Muscle of back (tissue), 11 donors: ENCODE measurements around the gene KRTAP10-7. TPM values are rescaled to one million over a fixed set of nuclear protein-coding genes. Genes with fewer than 3 reads are reported as not detected.
"Not testable (repeated sequence)": the region's sequence is repeated elsewhere in the genome, so short reads cannot be mapped to it uniquely, and the experiment has no call there.

Experiments
- DNase-seq, 3 donors: peaks; one replicate each; pipeline versions ENCODE4 v3.0.0 to v3.0.0-alpha.2; 2013
- polyA plus RNA-seq, 10 donors: library from polyadenylated mRNA; unstranded; fragments of 120-200 nt; gene quantifications; one replicate each; pipeline ENCODE4 v1.2.1, GENCODE V29; 2013; ENCODE audit not compliant: insufficient read length in 10 of 10

Gene KRTAP10-7
- polyA plus RNA-seq, 10 donors = not detected

- not testable (repeated sequence) for DNase-seq
Measured at GRCh38 chr21:44610157-44610843, 9.9 kb downstream of the KRTAP10-7 start.

DNA sequence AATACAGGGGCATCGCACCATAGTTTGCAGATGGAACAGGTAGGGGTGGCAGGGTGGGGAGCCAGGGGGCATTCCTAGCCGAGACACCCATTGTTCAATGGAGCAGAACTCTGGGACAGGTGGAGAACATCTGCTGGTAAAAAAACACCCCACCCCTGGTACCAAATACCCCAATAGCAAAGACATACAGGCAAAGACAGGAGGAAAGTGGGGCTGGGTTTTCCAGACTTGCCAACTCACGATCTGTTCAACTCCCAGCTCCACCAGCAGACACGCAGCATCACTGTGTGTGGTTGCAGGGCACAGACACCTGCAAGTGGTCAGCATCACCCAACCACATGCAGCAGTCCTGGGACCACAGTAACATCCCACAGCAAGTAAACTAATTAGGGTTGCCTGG is 11.2 kb downstream of the KRTAP10-7 start:
- DNase-seq = no peak

- no peak for DNase-seq
Measured at GRCh38 chr21:44612029-44612486, 11.7 kb downstream of the KRTAP10-7 start, which contains the start of gene KRTAP10-8. KRTAP10-8 (plus strand) TSS chr21:44612079; CDS start chr21:44612101, 22 bp downstream.

DNA sequence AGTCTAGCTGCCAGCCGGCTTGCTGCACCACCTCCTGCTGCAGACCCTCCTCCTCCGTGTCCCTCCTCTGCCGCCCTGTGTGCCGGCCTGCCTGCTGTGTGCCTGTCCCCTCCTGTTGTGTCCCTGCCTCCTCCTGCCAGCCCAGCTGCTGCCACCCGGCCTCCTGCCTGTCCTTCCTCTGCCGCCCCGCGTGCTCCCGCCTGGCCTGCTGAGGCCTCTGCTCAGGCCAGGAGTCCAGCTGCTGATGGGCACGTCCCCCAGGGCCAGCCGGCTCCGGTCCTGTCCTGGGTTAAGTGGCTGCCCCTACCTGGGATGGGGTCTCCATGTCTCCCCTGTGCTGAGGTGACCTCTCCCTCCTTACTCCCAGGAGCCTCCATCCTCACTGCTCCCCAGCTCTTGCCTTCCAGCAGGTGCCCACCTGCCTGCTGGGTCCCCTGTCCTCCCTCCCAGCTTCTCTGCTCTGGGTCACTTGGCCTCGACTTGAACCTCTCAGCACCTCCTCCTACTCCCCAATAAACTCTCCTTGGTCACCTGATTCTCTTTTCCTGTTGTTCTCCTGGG is 12.4 kb downstream of the KRTAP10-7 start:
- DNase-seq = no peak

DNA sequence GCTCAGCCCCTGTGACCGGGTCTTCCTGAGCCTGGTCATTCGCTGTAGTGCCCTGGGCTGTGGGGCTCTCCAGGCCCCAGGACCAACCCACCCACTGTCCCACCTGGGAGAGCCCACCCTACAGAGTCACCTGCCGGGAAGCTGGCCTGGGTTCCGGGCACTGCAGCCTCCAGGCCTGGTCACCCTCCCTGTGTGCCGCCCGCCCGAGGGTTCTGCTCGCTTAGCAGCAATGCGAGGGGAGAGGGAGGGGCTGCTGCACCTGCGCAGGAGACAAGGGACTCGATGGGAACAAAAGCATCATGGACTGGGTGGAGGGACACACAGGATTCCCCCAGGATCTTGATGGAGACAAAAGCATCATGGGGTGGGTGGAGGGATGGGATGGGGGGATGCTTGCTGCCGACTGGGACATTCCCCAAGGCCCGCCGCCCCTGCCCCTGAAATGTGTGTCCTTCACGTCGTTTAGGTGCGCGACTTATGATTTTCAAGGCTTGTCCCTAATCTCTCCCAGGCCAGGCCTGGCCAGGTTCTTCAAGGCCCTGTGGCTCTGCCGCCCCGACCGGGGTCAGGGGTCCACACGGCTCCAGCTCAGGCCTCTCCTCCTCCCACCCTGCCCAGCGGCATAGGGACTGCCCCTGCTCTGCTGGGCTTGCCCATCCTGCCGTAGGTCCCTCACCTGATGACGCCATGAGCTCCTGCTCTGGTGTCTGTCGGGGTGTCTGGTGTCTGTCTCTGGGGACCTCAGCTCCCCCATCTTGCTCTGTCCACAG is 13.2 kb downstream of the KRTAP10-7 start:
- no peak for DNase-seq

DNA sequence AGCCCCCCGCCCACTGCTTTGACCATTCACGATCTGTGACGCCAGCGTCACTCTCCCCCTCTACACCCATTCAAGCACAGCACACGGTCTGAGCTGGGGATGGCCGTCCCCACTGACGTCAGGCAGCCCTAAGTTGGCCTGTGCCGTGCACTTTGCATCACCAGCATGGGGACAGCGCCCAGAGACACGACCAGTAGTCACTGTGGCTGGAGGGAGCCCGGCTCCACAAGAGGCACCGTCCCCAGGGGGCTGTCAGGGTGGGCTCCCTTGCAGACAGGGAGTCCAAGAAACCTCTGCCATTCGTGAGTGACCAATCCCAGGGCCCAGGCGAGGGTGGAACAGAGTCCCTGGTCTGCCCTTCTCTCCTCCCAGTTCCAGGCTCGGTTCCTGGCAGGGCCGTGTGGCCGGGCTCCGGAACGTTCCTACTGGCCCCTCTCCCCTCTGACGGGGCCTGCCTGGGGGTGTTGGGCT is 13.8 kb downstream of the KRTAP10-7 start:
- DNase-seq = no peak

DNA sequence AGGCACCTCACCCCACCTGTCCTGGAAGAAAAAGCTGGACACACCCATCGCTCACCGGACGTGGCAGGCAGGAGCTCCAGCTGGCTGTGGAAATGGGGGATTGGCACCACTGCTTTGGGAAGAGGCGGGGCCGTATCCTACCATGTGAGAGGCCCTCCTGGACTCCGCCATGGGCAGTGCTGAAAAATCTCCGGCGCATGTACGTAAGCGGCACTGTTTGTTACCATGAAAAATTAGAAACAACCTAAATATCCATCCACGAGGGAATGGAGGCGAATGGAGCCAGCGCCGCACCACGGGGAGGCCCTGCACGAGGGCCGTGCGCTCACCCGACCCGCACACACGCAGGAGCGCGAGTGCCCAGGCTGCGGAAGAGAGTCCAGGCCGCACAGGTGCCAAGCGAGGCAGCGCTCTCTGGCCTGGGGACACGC is 14.6 kb downstream of the KRTAP10-7 start:
- no peak for DNase-seq

GRCh38 chr21:44615466-44615865 is 15.1 kb downstream of the KRTAP10-7 start:
- no peak for DNase-seq

- DNase-seq = no peak
Measured at GRCh38 chr21:44615911-44616590, 15.7 kb downstream of the KRTAP10-7 start.

DNA sequence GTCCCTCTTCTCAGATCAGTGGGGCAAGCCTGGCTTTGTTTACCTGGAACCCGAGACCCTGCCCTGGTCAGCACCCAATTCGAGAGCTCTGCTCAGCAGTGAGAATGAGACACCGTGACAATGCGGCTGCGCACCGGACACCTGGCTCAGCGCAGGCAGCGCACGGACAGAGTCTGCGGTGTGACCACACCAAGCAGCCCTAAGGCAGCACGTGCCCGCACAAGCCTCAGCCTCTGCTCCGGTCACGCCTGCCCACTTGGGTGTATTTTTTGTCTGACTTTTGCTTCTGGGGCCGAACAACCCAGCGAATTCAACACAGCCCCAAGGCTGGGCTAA is 16.2 kb downstream of the KRTAP10-7 start:
- DNase-seq = no peak

DNA sequence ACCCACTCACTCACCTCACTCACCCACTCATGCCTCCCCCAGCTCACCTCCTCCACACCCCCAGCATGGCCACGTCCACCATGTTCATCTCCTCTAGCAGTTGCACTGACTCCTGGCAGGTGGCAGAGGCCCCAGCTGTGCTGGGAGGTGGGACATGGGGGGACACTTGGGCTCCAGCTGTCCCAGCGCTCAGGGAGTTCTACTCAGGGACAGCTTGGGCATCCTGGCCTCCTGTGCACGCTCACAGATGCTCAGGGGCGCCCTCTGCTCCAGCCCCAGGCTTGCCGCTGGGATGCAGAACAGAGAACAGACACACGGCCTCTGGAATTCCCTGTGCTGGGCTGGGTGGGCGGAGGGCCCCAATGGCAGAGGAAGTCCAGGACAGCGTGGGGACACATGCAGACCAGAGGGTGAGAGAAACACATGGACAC is 16.7 kb downstream of the KRTAP10-7 start:
- DNase-seq = no peak

GRCh38 chr21:44618504-44618903 is 18.1 kb downstream of the KRTAP10-7 start:
- no peak for DNase-seq

DNA sequence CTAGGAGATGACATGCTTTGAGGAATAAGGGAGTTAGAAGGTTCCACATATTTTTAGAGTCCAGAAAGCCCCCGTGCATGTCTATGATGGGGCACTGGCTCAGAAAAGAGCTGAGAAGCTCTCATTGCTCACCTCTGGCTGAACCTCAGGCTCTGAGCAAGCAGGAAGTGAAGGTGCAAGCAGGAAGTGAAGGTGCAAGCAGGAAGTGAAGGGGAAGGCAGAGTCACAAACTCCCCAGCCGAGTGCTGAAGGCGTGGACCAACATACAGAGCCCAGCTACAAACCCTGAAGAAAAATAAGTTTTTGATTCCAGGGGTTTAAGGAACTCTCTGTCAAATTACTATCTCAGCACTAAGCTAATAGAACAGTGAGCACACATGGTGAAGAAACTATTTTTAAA is 18.5 kb downstream of the KRTAP10-7 start:
- no peak for DNase-seq

- DNase-seq = no peak
Measured at GRCh38 chr21:44619886-44620285, 19.5 kb downstream of the KRTAP10-7 start.

DNA sequence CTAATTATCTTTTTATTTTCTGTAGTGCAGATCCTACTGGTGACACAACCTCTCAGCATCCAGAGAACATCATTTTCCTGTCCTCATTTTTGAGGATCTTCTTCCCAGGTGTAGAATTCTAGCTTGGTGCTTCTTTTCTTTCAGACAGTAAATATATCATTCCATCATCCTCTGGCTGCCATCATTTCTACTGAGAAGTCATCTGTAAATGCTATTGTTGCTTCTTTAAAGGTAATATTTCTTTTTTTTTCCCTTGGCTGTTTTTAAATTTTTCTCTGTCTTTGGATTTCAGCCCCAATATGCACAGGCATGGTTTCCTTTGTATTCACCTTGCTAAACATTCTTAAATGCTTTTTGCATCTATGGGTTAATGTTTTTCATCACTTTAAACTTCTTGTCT is 23.2 kb downstream of the KRTAP10-7 start:
- DNase-seq = no peak

- no peak for DNase-seq
Measured at GRCh38 chr21:44625756-44626155, 25.4 kb downstream of the KRTAP10-7 start.

DNA sequence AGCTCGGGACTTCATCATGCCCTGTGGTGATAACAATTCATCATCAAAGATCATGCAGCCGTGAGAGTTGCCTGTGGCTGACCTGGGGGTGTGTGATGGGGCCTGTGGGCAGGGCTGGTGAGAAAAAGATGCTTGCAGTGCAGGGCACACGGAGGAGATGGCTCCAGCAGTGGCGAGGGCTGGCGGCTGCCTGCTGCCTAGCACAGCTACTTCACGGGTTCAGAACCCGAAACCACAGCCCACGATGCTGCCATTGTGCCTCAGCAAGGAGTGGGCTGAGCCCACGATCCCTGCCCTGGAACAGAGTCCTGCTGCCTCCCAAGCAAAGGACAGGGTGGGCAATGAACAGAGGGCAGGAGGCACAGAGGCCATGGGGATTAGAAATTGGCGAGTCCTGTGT is 25.9 kb downstream of the KRTAP10-7 start:
- DNase-seq = no peak

DNA sequence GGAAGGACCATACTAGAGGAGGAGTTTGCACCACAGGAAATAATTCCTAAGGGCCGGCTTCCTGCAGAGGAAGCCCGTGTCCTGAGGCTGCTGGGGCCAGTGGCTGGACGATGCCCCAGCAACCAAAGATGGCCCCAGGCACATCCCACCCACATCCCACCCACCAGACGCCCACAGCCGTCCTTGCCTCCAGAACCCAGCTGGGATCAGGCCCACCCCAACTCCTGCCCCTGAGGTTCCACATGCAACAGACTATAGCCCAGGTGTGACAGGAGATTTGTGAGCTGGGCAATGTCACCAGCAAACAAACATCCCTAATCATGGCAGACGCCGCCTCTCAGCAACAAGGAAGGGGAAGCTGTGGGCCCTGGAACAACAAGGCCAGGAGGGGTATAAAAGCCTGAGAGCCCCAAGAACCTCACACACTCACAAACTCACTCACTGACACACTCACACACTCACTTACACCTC is 26.3 kb downstream of the KRTAP10-7 start, which contains the start of gene KRTAP10-9:
TSS of gene KRTAP10-9 (plus strand) at position 421 of the 471 bp plus-strand sequence. CDS start 79 bp downstream, outside the sequence.
- no peak for DNase-seq

DNA sequence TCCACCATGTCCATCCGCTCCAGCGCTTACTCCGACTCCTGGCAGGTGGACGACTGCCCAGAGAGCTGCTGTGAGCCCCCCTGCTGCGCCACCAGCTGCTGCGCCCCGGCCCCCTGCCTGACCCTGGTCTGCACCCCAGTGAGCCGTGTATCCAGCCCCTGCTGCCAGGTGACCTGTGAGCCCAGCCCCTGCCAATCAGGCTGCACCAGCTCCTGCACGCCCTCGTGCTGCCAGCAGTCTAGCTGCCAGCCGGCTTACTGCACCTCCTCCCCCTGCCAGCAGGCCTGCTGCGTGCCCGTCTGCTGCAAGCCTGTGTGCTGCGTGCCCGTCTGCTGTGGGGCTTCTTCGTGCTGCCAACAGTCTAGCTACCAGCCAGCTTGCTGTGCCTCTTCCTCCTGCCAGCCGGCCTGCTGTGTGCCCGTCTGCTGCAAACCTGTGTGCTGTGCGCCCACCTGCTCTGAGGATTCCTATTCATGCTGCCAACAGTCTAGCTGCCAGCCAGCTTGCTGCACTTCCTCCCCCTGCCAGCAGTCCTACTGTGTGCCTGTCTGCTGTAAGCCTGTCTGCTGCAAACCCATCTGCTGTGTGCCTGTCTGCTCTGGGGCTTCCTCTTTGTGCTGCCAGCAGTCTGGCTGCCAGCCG is 26.9 kb downstream of the KRTAP10-7 start:
- not testable (repeated sequence) for DNase-seq

- DNase-seq = not testable (repeated sequence)
Measured at GRCh38 chr21:44627831-44628233, 27.4 kb downstream of the KRTAP10-7 start.

DNA sequence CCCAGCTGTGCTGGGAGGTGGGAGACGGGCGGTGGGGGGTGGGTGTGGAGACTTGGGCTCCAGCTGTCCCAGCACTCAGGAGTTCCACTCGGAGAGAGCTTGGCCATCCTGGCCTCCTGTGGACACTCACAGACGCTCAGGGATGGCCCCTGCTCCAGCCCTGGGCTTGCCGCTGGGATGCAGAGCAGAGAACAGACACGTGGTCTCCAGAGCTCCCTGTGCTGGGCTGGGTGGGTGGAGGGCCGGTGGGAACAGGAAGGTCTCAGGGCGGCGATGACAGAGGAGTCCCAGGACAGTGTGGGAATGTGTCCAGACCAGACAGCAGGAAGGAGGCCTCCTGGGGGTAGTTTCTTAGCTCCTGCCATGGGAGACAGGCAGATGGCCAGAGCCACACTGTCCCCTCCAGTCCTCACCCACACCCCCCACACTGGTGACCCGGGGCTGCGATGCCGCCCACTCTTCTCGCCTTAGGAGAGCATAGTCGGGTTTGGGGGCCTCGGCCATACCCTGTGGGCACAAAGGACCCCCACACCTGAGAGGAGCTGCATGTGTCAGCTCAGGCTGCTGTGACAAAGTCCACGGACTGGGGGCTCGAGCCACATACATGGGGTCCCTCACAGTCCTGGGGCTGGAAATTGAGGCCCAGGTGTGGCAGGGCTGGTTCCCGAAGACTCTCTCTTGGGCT is 28.5 kb downstream of the KRTAP10-7 start:
- no peak for DNase-seq
